ENCODE results near the gene ZNF787. TPM values are rescaled to one million over a fixed set of nuclear protein-coding genes. Genes with fewer than 3 reads are reported as not detected.

Gene ZNF787
- polyA plus RNA-seq, 2 of the 4 experiments (the other 2 are of a cell fraction): 12.5 to 35.1 TPM

- 12% methylated on average over 5 of the region's 5 CpGs for WGBS (ENCODE audit: missing lambda C conversion rate)
- POLR2A ChIA-PET: no interaction called here
- ATAC-seq: peak; percentile 57 to 81
- FAIRE-seq: no peak
- Histone ChIP-seq H3K27ac (no peak overlapping the region), H3K4me3 (no peak overlapping the region), H3K9me3 (0 out of 3 replicates have a peak, but pooled peaks cover 2% of the 10 kb centered on the region), H3K4me2 (no peak overlapping the region), H3K4me1 (no peaks in the 10 kb centered on the region)
- CTCF ChIA-PET: interaction anchor here (0.6 to 5.5 kb wide), 31 partner anchors 8 to 278 kb away, joined by 3 to 48 read pairs (median 4); partner anchors contain the start of gene GALP
- peak; percentile 61 to 70 for DNase-seq (ENCODE audit: low read depth in 1 of 2, low spot score in 1 of 2)
- no peak for TF ChIP-seq JUN (IDR thresholded peaks at IDR 0.05)
- TF ChIP-seq, protein P1, sequence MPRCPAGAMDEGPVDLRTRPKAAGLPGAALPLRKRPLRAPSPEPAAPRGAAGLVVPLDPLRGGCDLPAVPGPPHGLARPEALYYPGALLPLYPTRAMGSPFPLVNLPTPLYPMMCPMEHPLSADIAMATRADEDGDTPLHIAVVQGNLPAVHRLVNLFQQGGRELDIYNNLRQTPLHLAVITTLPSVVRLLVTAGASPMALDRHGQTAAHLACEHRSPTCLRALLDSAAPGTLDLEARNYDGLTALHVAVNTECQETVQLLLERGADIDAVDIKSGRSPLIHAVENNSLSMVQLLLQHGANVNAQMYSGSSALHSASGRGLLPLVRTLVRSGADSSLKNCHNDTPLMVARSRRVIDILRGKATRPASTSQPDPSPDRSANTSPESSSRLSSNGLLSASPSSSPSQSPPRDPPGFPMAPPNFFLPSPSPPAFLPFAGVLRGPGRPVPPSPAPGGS (IDR thresholded peaks at IDR 0.05): no peak
- TF ChIP-seq SMC3 (IDR thresholded peaks at IDR 0.05): peak; percentile 63; the same call in 2 of the 3 replicates
- no peak for TF ChIP-seq RFX5 (IDR thresholded peaks at IDR 0.05)
- TF ChIP-seq EHF (CRISPR knock-in tag; IDR thresholded peaks at IDR 0.05): no peak
- no peak for TF ChIP-seq MAZ (IDR thresholded peaks at IDR 0.05; ENCODE audit: borderline replicate concordance, low read depth, low read length)
- no peak for TF ChIP-seq NR3C1 (IDR thresholded peaks at IDR 0.05)
- TF ChIP-seq FOXS1 (CRISPR knock-in tag; IDR thresholded peaks at IDR 0.05): no peak
- TF ChIP-seq, protein P2, sequence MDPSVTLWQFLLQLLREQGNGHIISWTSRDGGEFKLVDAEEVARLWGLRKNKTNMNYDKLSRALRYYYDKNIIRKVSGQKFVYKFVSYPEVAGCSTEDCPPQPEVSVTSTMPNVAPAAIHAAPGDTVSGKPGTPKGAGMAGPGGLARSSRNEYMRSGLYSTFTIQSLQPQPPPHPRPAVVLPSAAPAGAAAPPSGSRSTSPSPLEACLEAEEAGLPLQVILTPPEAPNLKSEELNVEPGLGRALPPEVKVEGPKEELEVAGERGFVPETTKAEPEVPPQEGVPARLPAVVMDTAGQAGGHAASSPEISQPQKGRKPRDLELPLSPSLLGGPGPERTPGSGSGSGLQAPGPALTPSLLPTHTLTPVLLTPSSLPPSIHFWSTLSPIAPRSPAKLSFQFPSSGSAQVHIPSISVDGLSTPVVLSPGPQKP (IDR thresholded peaks at IDR 0.05; ENCODE audit: low read depth, low read length): no peak
- TF ChIP-seq ZFP36 (IDR thresholded peaks at IDR 0.05; ENCODE audit: borderline replicate concordance, partially characterized antibody): no peak
- TF ChIP-seq EHMT2 (IDR thresholded peaks at IDR 0.05; ENCODE audit: low read depth): no peak
- no peak for TF ChIP-seq MAX (IDR thresholded peaks at IDR 0.05)
- TF ChIP-seq, protein P3, sequence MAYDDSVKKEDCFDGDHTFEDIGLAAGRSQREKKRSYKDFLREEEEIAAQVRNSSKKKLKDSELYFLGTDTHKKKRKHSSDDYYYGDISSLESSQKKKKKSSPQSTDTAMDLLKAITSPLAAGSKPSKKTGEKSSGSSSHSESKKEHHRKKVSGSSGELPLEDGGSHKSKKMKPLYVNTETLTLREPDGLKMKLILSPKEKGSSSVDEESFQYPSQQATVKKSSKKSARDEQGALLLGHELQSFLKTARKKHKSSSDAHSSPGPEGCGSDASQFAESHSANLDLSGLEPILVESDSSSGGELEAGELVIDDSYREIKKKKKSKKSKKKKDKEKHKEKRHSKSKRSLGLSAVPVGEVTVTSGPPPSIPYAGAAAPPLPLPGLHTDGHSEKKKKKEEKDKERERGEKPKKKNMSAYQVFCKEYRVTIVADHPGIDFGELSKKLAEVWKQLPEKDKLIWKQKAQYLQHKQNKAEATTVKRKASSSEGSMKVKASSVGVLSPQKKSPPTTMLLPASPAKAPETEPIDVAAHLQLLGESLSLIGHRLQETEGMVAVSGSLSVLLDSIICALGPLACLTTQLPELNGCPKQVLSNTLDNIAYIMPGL (CRISPR knock-in tag; IDR thresholded peaks at IDR 0.05; ENCODE audit: borderline replicate concordance): no peak
- no peak for TF ChIP-seq HOXB13 (CRISPR knock-in tag; IDR thresholded peaks at IDR 0.05; ENCODE audit: low read depth)
- TF ChIP-seq CBX2 (IDR thresholded peaks at IDR 0.05; ENCODE audit: borderline replicate concordance, low read depth): no peak
- no peak for TF ChIP-seq PHF8 (IDR thresholded peaks at IDR 0.05; ENCODE audit: borderline replicate concordance, low read depth)
- no peak for TF ChIP-seq BHLHE40 (IDR thresholded peaks at IDR 0.05; ENCODE audit: low read depth, low read length)
- no peak for TF ChIP-seq MAFK (IDR thresholded peaks at IDR 0.05; ENCODE audit: partially characterized antibody)
- no peak for TF ChIP-seq CBX8 (IDR thresholded peaks at IDR 0.05)
- TF ChIP-seq KDM5A (IDR thresholded peaks at IDR 0.05): no peak
- peak; percentile 70 to 83 for TF ChIP-seq RAD21 (conservative IDR thresholded peaks at IDR 0.05 in 1 of 2, IDR thresholded peaks at IDR 0.05 in 1 of 2)
- TF ChIP-seq, protein P4, sequence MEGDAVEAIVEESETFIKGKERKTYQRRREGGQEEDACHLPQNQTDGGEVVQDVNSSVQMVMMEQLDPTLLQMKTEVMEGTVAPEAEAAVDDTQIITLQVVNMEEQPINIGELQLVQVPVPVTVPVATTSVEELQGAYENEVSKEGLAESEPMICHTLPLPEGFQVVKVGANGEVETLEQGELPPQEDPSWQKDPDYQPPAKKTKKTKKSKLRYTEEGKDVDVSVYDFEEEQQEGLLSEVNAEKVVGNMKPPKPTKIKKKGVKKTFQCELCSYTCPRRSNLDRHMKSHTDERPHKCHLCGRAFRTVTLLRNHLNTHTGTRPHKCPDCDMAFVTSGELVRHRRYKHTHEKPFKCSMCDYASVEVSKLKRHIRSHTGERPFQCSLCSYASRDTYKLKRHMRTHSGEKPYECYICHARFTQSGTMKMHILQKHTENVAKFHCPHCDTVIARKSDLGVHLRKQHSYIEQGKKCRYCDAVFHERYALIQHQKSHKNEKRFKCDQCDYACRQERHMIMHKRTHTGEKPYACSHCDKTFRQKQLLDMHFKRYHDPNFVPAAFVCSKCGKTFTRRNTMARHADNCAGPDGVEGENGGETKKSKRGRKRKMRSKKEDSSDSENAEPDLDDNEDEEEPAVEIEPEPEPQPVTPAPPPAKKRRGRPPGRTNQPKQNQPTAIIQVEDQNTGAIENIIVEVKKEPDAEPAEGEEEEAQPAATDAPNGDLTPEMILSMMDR (IDR thresholded peaks at IDR 0.05): peak; percentile 71
- no peak for TF ChIP-seq POLR2AphosphoS2 (conservative IDR thresholded peaks at IDR 0.05; ENCODE audit: low read length)
These were observed 44.6 kb downstream of the ZNF787 start for GRCh38 chr19:56076498-56076897.

Measured in A549 (cell line).